Measurements from ENCODE around the gene TROAP. TPM values are rescaled to one million over a fixed set of nuclear protein-coding genes. Genes with fewer than 3 reads are reported as not detected.

Gene TROAP
- total RNA-seq, 1 donor from 2014 or later, result 0.66 TPM

- H3K27me3 ChIP-seq (ENCODE audit: low read depth), result peaks cover 76% of the 10 kb centered on the region
- DNase-seq, result no peak
- no peaks in the 10 kb centered on the region for H3K36me3 ChIP-seq
- peak overlapping the region; percentile 47 for H3K4me3 ChIP-seq
- H3K9me3 ChIP-seq (replicated peaks), result no peaks in the 10 kb centered on the region
- TF ChIP-seq, protein P1, sequence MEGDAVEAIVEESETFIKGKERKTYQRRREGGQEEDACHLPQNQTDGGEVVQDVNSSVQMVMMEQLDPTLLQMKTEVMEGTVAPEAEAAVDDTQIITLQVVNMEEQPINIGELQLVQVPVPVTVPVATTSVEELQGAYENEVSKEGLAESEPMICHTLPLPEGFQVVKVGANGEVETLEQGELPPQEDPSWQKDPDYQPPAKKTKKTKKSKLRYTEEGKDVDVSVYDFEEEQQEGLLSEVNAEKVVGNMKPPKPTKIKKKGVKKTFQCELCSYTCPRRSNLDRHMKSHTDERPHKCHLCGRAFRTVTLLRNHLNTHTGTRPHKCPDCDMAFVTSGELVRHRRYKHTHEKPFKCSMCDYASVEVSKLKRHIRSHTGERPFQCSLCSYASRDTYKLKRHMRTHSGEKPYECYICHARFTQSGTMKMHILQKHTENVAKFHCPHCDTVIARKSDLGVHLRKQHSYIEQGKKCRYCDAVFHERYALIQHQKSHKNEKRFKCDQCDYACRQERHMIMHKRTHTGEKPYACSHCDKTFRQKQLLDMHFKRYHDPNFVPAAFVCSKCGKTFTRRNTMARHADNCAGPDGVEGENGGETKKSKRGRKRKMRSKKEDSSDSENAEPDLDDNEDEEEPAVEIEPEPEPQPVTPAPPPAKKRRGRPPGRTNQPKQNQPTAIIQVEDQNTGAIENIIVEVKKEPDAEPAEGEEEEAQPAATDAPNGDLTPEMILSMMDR (IDR thresholded peaks at IDR 0.05; ENCODE audit: borderline replicate concordance), result peak; percentile 71
- intact Hi-C loops (cut with micrococcal nuclease), result no loop called here
- H3K27ac ChIP-seq (replicated peaks), result no peak overlapping the region
- H3K4me1 ChIP-seq, result peaks cover 41% of the 10 kb centered on the region
Observed at GRCh38 chr12:49296034-49296835, 26.8 kb upstream of the TROAP start.

GRCh38 chr12:49296836-49297694 is 26.0 kb upstream of the TROAP start:
- peaks cover 41% of the 10 kb centered on the region for H3K4me1 ChIP-seq
- no peak for DNase-seq
- H3K9me3 ChIP-seq (replicated peaks), result no peaks in the 10 kb centered on the region
- no peak overlapping the region for H3K27ac ChIP-seq (replicated peaks)
- H3K4me3 ChIP-seq, result peak overlapping the region; percentile 47
- H3K36me3 ChIP-seq, result no peaks in the 10 kb centered on the region
- intact Hi-C loops (cut with micrococcal nuclease), result no loop called here
- H3K27me3 ChIP-seq (ENCODE audit: low read depth), result peaks cover 85% of the 10 kb centered on the region
- TF ChIP-seq, protein P1 (IDR thresholded peaks at IDR 0.05; ENCODE audit: borderline replicate concordance), result peak; percentile 17

DNA sequence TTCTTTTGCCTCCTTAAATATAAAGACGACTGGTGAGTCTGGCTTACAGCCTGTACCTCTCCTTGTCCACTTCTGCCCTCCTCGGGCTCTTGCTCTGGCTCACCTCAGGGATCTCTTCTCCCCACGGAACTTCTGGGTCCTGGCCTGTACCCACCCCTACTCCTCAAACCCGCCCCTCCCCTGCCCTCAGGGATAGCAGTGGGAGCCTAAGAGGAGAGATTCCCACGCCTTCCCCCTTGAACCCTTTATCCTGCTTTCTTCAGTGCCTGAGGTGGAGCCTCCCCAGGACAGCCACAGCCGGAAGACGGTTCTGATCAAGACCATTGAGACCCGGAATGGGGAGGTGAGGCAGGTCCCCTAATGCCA is 25.4 kb upstream of the TROAP start:
- no peaks in the 10 kb centered on the region for H3K36me3 ChIP-seq
- intact Hi-C loops (cut with micrococcal nuclease), result no loop called here
- no peak overlapping the region for H3K27ac ChIP-seq (replicated peaks)
- peak overlapping the region; percentile 47 for H3K4me3 ChIP-seq
- DNase-seq, result no peak
- H3K27me3 ChIP-seq (ENCODE audit: low read depth), result peaks cover 91% of the 10 kb centered on the region
- TF ChIP-seq, protein P1 (IDR thresholded peaks at IDR 0.05; ENCODE audit: borderline replicate concordance), result no peak
- H3K9me3 ChIP-seq (replicated peaks), result no peaks in the 10 kb centered on the region
- H3K4me1 ChIP-seq, result peaks cover 41% of the 10 kb centered on the region

- TF ChIP-seq, protein P1 (IDR thresholded peaks at IDR 0.05; ENCODE audit: borderline replicate concordance), result no peak
- no peak overlapping the region for H3K4me3 ChIP-seq
- H3K27ac ChIP-seq (replicated peaks), result no peak overlapping the region
- intact Hi-C loops (cut with micrococcal nuclease), result no loop called here
- DNase-seq, result no peak
- peaks cover 36% of the 10 kb centered on the region for H3K4me1 ChIP-seq
- H3K36me3 ChIP-seq, result no peaks in the 10 kb centered on the region
- no peaks in the 10 kb centered on the region for H3K9me3 ChIP-seq (replicated peaks)
- peaks cover 96% of the 10 kb centered on the region for H3K27me3 ChIP-seq (ENCODE audit: low read depth)
Observed at GRCh38 chr12:49298160-49298559, 24.9 kb upstream of the TROAP start.

DNA sequence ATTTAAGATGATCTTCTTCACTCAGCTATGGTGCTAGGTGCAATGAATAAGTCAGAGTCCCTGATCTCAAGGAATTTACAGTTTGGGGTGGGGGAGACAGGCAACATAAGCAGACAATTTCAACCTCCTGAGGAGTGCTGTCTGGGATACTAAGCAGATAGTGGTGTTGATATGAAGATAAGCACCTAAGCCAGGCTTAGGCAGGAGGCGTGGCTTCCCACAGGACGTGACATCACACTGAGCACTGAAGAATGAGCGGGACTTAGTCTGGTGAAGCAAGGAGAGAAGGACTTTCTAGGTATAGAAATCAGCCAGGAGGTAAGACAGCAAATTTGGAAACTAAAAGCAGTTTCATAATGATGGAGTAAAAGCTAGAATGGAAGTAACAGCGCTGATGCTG is 21.3 kb upstream of the TROAP start:
- Histone ChIP-seq H3K9me3 (replicated peaks) (no peaks in the 10 kb centered on the region), H3K27ac (replicated peaks) (no peak overlapping the region), H3K27me3 (ENCODE audit: low read depth) (peaks cover 97% of the 10 kb centered on the region), H3K4me3 (no peak overlapping the region), H3K36me3 (no peaks in the 10 kb centered on the region), H3K4me1 (peaks cover 12% of the 10 kb centered on the region)
- DNase-seq, result no peak
- intact Hi-C loops (cut with micrococcal nuclease), result no loop called here
- TF ChIP-seq, protein P1 (IDR thresholded peaks at IDR 0.05; ENCODE audit: borderline replicate concordance), result no peak

All from left ventricle myocardium inferior (tissue), 1 donor.